K562 (cell line): ENCODE measurements around the gene ITGAL. TPM values are rescaled to one million over a fixed set of nuclear protein-coding genes. Genes with fewer than 3 reads are reported as not detected.

Source experiments
- ATAC-seq: fragments of 200-7000 bp; cut with Tn5 transposase; 3 replicates; pipeline ENCODE4 v1.9.1; 2020; ENCODE audit warnings: moderate library complexity
- BruUV-seq: library from RNA; stranded (reverse); fragments of 400-500 nt; replicated peaks from 2 replicates; lab custom pipeline; 2021; lab: Mats Ljungman, UMichigan
- CTCF ChIA-PET: fragments of 300-600 bp; formaldehyde crosslinking; extraction: SDS; loops from one replicate; lab custom pipeline; 2021; ENCODE audit warnings: low intra/inter-chr PET ratio; lab: Yijun Ruan, JAX
- POLR2A ChIA-PET: fragments of 300-600, 350-650 bp; sonication (Branson Sonifier 250); formaldehyde crosslinking; extraction: SDS; loops from one replicate; lab custom pipeline; 2021; ENCODE audit warnings: antibody characterized with exemption, inconsistent platforms; lab: Yijun Ruan, JAX
- DNase-seq, 4 experiments: peaks; one replicate each; pipeline versions ENCODE4 v3.0.0 to v3.0.0-alpha.2; 2011 to 2018; ENCODE audit warnings: low spot score in 3 of 4, mixed read lengths in 3 of 4; ENCODE audit errors: extremely low read depth in 1 of 4
- FAIRE-seq: peaks from 2 replicates; lab custom pipeline; 2011; peaks lifted over from hg19 to GRCh38; lab: Jason Lieb, UNC
- H2AFZ ChIP-seq: 2 replicates; pipeline ENCODE4 v1.6.0; 2011; ENCODE audit warnings: low read depth, low read length, control low read depth, inconsistent platforms
- H3K27ac ChIP-seq: fragments of 200-600 bp; 3 replicates; pipeline ENCODE4 v1.8.0; 2011; ENCODE audit warnings: low read depth, mild to moderate bottlenecking, control low read depth, inconsistent platforms, low read length, moderate library complexity, mixed read lengths; ENCODE audit errors: extremely low read depth
- H3K27me3 ChIP-seq, 2 experiments: fragments of 300-600 bp in 1 of 2; 2 replicates in 1 of 2; 3 replicates in 1 of 2; pipeline versions ENCODE4 v1.6.0 to v1.8.0; 2011; ENCODE audit warnings: inconsistent platforms in 2 of 2, low read length in 2 of 2, mild to moderate bottlenecking in 1 of 2, mixed read lengths in 1 of 2, moderate library complexity in 1 of 2; ENCODE audit not compliant: control insufficient read depth in 2 of 2, insufficient read depth in 2 of 2
- H3K36me3 ChIP-seq: fragments of 300-600 bp; 3 replicates; pipeline ENCODE4 v1.8.0; 2011; ENCODE audit warnings: mild to moderate bottlenecking, low read length, inconsistent platforms; ENCODE audit not compliant: control insufficient read depth, insufficient read depth
- H3K4me1 ChIP-seq, 2 experiments: fragments of 200-600 bp in 1 of 2; replicated peaks in 1 of 2; 2 replicates in 1 of 2; 3 replicates in 1 of 2; pipeline versions ENCODE4 v1.5.1 to v1.8.0; 2011; ENCODE audit warnings: inconsistent platforms in 2 of 2, low read length in 2 of 2, mild to moderate bottlenecking in 1 of 2, mixed read lengths in 1 of 2, moderate library complexity in 1 of 2; ENCODE audit not compliant: control insufficient read depth in 2 of 2, insufficient read depth in 2 of 2
- H3K4me2 ChIP-seq: 2 replicates; pipeline ENCODE4 v1.6.1; 2011; ENCODE audit warnings: low read length, control low read depth, inconsistent platforms, mixed read lengths; ENCODE audit not compliant: insufficient read depth
- H3K4me3 ChIP-seq: fragments of 200-600 bp; sonication (generic), shearing (Covaris generic); 2 replicates; pipeline ENCODE4 v1.5.1; 2016; ENCODE audit warnings: control low read depth, inconsistent platforms
- H3K79me2 ChIP-seq: fragments of 200-600 bp; 3 replicates; pipeline ENCODE4 v1.8.0; 2011; ENCODE audit warnings: low read length, inconsistent platforms; ENCODE audit not compliant: control insufficient read depth, insufficient read depth
- H3K9ac ChIP-seq, 2 experiments: 2 replicates each; pipeline versions ENCODE4 v1.6.0 to v1.6.1; 2011; ENCODE audit warnings: low read depth in 2 of 2, low read length in 2 of 2, control low read depth in 1 of 2, inconsistent platforms in 1 of 2, mild to moderate bottlenecking in 1 of 2, mixed read lengths in 1 of 2; ENCODE audit not compliant: insufficient read depth in 1 of 2
- H3K9me1 ChIP-seq: one replicate; pipeline ENCODE4 v1.6.0; 2011; ENCODE audit warnings: inconsistent platforms, mild to moderate bottlenecking, low read length, moderate library complexity; ENCODE audit not compliant: control insufficient read depth, insufficient read depth
- H3K9me3 ChIP-seq: replicated peaks from 2 replicates; pipeline ENCODE4 v1.5.1; 2011; ENCODE audit warnings: low read depth, low read length, inconsistent platforms; ENCODE audit not compliant: control insufficient read depth, insufficient read depth
- H4K20me1 ChIP-seq: replicated peaks from 2 replicates; pipeline ENCODE4 v1.6.1; 2011; ENCODE audit warnings: low read length, inconsistent platforms, mixed read lengths; ENCODE audit not compliant: control insufficient read depth, insufficient read depth
- NFIC ChIP-seq: fragments of 450-650 bp; IDR thresholded peaks from 2 replicates; pipeline ENCODE4 v1.6.1; 2017; ENCODE audit warnings: mild to moderate bottlenecking, inconsistent platforms
- ZNF24 ChIP-seq: fragments of 450-650 bp; IDR thresholded peaks from 2 replicates; pipeline ENCODE4 v1.6.1; 2016
- ZNF507 ChIP-seq: conservative IDR thresholded peaks from 2 replicates; pipeline ENCODE4 v1.6.1; 2017; ENCODE audit warnings: missing genetic modification characterization, missing compliant biosample characterization
- ZNF584 ChIP-seq: fragments of 200-800 bp; sonication (Bioruptor generic); IDR thresholded peaks from 2 replicates; pipeline ENCODE4 v1.6.1; 2016; ENCODE audit warnings: low read depth, mild to moderate bottlenecking, missing genetic modification characterization, missing compliant biosample characterization
- ZNF778 ChIP-seq: fragments of 450-650 bp; formaldehyde crosslinking; IDR thresholded peaks from 2 replicates; pipeline ENCODE4 v1.4.0; 2020; ENCODE audit warnings: mild to moderate bottlenecking, moderate library complexity
- ZNF785 ChIP-seq: fragments of 250-450 bp; sonication (Bioruptor Pico); IDR thresholded peaks from 2 replicates; pipeline ENCODE4 v1.4.0; 2020; ENCODE audit warnings: mild to moderate bottlenecking
- WGBS: fragments of 100-300 bp; shearing (Covaris generic); methylation state at CpG from one replicate; pipeline ENCODE4 v1.1.6; 2016; ENCODE audit warnings: low coverage, mixed read lengths; ENCODE audit not compliant: insufficient coverage; ENCODE audit errors: missing lambda C conversion rate; 5-methylcytosine and 5-hydroxymethylcytosine counted together
- in situ Hi-C: fragments of 300-500 bp; cut with MboI; formaldehyde crosslinking; loops from 4 replicates; pipeline ENCODE4 v1.15.0; 2018; ENCODE audit warnings: inconsistent platforms, mixed read lengths
- intact Hi-C: fragments of 100-400 bp; cut with micrococcal nuclease; formaldehyde crosslinking; loops from 2 replicates; pipeline ENCODE4 v1.14.2; 2022
- polyA plus RNA-seq, 8 experiments: library from polyadenylated mRNA; depleted of rRNA in 4 of 8; stranded (reverse) in 5 of 8; unstranded in 3 of 8; fragments of >200 nt; fragmentation: Nextera tagmentation in 2 of 8; fragmentation: Illumina TruSeq in 1 of 8; extraction: Ambion mirVana in 2 of 8; extraction: Trizol in 1 of 8; gene quantifications; 2 replicates each; pipeline versions ENCODE4 v1.2.1 to v1.2.3, GENCODE V29; 2011 to 2014; ENCODE audit warnings: inconsistent platforms in 1 of 8, missing spikeins in 1 of 8
- total RNA-seq, 7 experiments: library from RNA; depleted of rRNA in 6 of 7; stranded (reverse); fragments of >200 nt in 6 of 7; fragmentation: Illumina TruSeq in 2 of 7; extraction: Trizol in 2 of 7; gene quantifications; 2 replicates each; pipeline versions ENCODE4 v1.2.1 to v1.2.3, GENCODE V29; 2011 to 2021; ENCODE audit warnings: low replicate concordance in 1 of 7
- TF ChIP-seq, protein P1 (sequence below), 2 experiments: fragments of 450-650 bp; IDR thresholded peaks; 2 replicates each; pipeline ENCODE4 v1.6.1; 2018; ENCODE audit warnings: mild to moderate bottlenecking in 2 of 2, low read depth in 1 of 2; ENCODE audit not compliant: partially characterized antibody in 2 of 2

ITGAL gene
- total and polyA plus RNA-seq, 9 of the 15 experiments (the other 6 are each of a cell fraction or from before 2014, with no cell fraction given), result 0.01 to 0.53 TPM; not detected in 7

DNA sequence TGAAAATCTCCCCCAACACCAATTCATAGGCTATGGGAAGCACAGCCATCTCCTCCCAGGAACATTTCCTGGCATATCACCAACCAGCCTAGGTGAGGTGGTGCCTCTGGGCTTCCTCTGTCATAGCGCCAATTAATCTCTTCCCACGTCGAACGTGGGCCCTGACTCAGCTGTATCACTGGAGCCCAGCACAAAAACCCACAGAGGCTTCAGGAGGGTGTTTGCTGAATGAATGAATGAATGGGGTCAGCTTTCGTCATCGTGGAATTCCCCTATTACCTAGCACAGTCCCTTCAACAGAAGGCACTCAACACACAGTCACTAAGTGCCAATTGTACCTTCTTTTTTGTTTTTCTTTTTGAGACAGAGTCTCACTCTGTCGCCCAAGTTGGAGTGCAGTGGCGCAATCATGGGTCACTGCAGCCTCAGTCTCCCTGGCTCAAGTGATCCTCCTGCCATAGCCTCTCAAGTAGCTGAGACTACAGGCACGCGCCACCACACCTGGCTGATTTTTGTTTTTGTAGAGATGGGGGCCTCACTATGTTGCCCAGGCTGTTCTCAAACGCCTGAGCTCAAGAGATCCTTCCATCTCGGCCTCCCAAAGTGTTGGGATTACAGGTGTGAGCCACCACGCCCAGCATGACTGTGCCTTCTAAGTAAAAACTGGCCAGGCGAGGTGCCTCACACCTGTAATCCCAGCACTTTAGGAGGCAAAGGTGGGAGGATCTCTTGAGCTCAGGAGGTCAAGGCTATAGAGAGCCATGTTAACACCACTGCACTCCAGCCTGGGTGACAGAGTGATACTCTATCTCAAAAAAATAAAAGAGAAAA is 94.8 kb downstream of the ITGAL start:
- 58% methylated on average over 14 of the region's 14 CpGs for WGBS
- ChIA-PET POLR2A (interaction anchor here (0.9 to 1.7 kb wide), 5 partner anchors 10 to 137 kb away, joined by 3 to 9 read pairs (median 4); partner anchors contain the start of genes DCTPP1 and ZNF747), CTCF (no interaction called here)
- no peak for ATAC-seq
- intact Hi-C loops (no loop called here), in situ Hi-C loops (no loop called here)
- Histone ChIP-seq H3K36me3 (no peaks in the 10 kb centered on the region), H3K9ac (no peak overlapping the region), H3K9me3 (no peaks in the 10 kb centered on the region), H3K79me2 (peaks cover 8% of the 10 kb centered on the region), H2AFZ (no peak overlapping the region), H3K27me3 (no peaks in the 10 kb centered on the region), H3K9me1 (no peaks in the 10 kb centered on the region), H3K4me2 (no peak overlapping the region), H4K20me1 (no peaks in the 10 kb centered on the region), H3K27ac (no peak overlapping the region), H3K4me1 (peaks cover 11 to 25% of the 10 kb centered on the region in 2 experiments), H3K4me3 (no peak overlapping the region)
- no peak for FAIRE-seq
- TF ChIP-seq ZNF584 (CRISPR knock-in tag), result no peak
- TF ChIP-seq ZNF778 (CRISPR knock-in tag), result no peak
- TF ChIP-seq ZNF785 (CRISPR knock-in tag), result no peak
- TF ChIP-seq ZNF507 (tag), result no peak
- TF ChIP-seq, protein P1, sequence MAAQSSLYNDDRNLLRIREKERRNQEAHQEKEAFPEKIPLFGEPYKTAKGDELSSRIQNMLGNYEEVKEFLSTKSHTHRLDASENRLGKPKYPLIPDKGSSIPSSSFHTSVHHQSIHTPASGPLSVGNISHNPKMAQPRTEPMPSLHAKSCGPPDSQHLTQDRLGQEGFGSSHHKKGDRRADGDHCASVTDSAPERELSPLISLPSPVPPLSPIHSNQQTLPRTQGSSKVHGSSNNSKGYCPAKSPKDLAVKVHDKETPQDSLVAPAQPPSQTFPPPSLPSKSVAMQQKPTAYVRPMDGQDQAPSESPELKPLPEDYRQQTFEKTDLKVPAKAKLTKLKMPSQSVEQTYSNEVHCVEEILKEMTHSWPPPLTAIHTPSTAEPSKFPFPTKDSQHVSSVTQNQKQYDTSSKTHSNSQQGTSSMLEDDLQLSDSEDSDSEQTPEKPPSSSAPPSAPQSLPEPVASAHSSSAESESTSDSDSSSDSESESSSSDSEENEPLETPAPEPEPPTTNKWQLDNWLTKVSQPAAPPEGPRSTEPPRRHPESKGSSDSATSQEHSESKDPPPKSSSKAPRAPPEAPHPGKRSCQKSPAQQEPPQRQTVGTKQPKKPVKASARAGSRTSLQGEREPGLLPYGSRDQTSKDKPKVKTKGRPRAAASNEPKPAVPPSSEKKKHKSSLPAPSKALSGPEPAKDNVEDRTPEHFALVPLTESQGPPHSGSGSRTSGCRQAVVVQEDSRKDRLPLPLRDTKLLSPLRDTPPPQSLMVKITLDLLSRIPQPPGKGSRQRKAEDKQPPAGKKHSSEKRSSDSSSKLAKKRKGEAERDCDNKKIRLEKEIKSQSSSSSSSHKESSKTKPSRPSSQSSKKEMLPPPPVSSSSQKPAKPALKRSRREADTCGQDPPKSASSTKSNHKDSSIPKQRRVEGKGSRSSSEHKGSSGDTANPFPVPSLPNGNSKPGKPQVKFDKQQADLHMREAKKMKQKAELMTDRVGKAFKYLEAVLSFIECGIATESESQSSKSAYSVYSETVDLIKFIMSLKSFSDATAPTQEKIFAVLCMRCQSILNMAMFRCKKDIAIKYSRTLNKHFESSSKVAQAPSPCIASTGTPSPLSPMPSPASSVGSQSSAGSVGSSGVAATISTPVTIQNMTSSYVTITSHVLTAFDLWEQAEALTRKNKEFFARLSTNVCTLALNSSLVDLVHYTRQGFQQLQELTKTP (IDR thresholded peaks at IDR 0.05; ENCODE audit: low read depth in 1 of 2, partially characterized antibody in 2 of 2), result no peak
- TF ChIP-seq NFIC, result 0 out of 2 replicates have a peak, but pooled peaks have one; percentile 6
- peak; percentile 57; the same call in 1 of the 2 replicates for TF ChIP-seq ZNF24
- no TSS peak for BruUV-seq
- DNase-seq, result no peak
